SHP77 treated with DMSO at 0.1 percent for 48 hours (cell line): ENCODE measurements around the gene CSTPP1.
A peak's percentile ranks its signal among the peaks of the same experiment; 100 is the strongest.

Experiments used
- DNase-seq: peaks from one replicate; lab custom pipeline; 2025; lab: John Stamatoyannopoulos, UW

CSTPP1 gene

DNA sequence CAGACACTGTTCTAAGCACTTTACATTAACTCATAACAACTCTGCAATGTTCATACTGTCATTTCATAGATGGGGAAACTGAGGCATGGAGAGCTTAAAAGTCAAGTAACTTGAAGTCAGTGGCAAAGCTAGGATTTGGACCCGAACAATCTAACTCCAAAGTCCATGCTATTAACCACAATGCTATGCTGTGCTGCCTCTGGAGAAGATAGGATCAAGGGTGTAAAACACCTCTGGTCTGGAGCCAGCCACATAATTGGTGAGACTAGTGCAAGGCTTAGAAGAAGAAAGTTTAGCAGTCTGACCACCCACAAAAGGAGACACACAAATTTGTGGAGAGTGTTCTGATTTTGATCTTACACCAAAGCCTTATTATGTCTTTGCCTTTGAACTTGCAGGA lies 196.4 kb downstream of the CSTPP1 start:
- no peak for DNase-seq

DNA sequence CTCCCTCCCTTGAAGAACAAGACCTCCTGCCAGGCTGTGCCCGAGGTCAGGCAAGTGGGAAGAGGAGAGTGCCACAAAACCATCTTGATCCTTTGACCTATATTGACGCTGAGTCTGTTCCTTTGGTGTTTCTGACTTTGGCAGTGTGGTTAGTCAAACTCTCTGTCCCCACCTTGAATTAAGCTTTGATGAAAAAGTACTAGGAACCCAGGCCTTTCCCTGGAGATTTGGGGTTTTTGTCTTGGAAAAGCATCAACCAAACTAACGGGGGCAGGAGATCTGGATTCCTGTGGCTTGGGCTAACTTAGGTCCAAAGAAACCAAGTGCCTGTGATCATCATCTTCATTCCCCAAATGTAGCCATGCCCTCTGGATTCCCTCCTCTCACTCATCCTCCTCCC lies 199.8 kb downstream of the CSTPP1 start:
- DNase-seq: no peak

DNA sequence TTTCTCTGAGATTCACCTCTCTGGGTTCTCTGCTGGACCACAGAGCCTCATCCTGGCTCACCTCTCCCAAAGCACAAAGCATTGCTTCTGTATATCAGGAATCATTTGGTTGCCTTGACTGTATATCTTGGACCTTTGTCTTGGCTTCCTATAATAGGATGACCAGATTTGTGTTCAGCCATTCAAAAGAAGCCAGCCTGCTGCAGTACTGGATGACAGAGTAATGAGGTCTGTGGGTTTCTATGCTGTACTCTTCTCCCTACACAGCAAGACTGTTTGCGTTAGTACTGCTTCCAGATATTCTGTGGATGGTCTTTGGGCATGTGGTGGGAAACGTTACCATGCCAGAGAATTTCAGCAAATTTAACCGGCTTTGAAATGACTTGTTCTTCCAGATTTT lies 200.4 kb downstream of the CSTPP1 start:
- no peak for DNase-seq

DNA sequence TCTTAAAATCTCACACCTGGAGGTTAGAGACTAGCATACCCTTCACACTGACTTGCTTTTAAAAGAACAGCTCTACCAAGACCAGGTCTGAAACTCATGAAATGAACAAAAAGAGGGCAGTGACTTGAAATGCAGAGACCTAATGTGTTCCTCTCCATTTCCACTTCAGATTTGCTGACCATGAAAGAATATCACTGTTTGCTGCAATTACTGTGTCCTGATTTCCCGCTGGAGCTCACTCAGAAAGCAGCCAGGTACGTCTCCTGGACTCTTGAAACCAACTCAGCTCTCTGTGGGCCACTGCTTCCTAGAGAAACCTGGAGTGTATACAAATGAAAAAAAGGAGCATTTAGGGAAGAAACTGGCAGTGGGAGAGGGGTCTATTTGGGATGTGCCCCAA lies 200.9 kb downstream of the CSTPP1 start:
- no peak for DNase-seq

DNA sequence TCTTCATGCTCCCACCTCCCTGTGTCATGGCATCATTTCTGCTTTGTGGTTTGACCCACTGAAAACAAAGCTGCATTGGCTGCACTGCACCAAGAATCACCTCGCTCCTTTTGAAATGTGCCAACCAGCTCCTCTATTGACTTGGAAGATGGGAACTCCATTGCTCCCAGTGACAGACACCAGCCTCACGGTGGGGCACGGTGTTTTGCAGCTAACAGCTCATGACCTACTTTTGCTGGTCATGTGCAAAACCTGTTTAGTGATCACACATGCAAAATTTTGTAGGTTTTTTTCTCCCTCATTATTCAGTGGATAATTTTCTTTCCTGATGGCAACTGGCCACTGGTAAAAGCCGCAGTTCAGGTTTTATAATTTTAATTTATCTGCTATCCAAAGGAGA lies 203.3 kb downstream of the CSTPP1 start:
- DNase-seq: no peak

DNA sequence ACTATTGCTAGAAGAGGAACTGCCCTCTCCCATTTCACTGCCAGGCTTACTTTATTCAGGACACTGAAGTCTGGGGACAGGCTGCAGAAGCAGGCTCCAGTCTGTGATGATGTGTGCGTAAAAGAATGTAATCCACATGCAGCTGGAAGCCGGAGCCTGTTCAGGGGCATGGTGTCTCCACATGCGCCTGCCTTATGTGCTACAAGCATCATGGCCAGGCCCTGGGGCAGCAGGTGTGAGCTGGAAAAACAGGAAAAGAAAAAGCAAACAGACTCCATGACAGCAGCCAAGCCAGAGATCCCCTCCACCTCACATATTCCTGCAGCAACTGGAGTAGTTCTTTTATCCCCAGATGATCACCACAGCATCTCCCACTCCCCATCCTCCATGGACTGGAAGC lies 206.8 kb downstream of the CSTPP1 start:
- DNase-seq: peak; percentile 46

DNA sequence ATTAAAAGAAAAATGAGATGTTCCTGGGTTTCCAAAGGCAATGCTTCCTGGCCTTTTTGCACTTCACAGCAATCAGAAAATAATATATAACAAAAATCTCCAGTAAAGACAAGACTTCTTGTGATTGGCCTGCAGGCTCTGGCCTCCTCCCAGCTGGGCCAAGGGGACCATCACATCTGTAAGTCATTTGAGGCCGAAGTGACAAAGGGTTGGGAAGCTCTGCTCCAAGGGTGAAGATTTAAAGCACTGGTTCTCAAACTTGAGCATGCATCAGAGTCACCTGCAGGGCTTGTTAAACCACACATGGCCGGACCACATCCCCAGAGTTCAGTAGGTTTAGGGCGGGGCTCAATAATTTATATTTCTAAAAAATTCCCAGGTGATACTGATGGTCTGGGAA lies 208.0 kb downstream of the CSTPP1 start:
- no peak for DNase-seq

DNA sequence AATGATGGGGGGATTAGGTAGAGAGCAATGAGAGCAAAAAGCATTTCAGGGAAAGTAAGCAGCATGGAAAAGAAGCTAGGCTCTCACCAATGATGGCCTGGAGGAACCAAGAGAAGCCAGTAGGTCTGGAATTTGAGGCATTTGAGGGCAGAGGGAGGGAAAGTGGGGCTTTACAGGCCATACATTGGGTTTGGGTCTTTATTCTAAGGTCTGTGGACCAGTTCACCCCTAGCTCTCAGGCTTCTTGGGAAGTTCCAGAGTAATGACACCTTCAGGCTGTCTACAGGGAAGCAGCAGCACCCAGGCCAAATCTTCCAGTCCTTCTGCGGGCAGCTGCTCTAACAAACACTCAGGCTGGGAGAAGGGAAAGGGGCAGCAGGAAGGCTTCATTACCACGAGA lies 210.7 kb downstream of the CSTPP1 start:
- DNase-seq: peak; percentile 36

DNA sequence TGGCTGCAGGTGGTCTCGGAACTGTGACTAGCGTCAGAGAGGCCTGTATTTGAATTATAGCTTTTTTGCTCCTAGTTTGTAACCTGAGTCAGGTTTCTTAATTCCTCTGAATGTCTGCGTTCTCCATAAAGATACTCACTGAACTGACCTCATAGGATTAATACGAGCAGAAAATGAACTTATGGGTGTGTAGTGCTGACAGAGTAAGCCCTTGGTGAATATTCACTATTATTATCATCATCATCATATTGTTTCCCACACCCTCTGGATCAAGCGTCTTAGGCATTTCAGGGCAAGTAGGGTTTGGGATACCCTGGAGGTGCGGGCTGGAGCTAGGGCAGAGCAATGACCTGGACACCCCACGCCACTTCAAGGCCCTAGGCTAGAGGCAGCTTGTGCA lies 211.1 kb downstream of the CSTPP1 start:
- no peak for DNase-seq

DNA sequence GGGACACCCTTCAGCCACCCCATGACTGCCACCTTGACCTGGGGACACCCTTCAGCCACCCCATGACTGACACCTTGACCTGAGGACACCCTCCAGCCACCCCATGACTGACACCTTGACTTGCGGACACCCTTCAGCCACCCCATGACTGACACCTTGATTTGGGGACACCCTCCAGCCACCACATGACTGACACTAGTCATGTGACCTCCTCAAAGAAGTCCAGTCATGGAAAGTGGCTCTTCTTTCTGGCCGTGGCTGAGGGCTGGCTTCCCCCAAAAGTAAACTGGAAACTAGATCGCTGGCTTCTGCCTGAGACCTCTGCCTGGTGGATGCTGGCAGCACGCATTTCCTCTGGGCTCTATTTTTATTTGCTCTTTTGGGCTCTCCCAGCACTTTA lies 211.7 kb downstream of the CSTPP1 start:
- no peak for DNase-seq

DNA sequence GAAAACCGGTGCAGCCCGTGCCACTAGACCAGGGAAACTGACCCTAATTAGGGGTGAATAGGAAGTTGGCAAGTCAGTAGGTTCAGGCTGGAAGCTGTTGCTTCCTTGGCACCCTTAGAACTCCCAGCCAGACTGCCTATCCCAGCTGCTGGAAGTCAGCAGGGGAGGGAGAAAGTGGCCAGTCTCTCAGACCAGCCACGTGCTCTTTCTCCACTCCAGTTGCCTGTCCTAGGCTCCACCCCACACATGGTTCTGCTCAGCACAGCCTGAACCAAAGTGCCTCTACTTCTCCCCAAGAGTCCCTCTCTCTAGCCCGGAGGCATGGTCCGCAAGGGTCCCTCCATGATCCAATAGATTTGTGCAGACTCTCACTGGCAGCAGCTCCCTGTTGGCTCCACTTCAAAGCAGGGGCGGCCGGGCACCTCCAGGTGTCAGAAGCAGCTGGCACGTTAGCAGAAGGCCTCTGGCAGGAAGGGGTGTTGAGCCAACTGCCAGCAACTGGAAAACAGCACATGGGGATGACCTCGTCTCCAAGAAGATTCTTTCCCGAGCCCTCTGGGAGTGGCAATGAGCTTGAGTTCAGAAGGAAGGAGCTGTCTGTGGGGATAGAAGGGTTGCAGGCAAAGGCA lies 212.5 kb downstream of the CSTPP1 start:
- DNase-seq: peak; percentile 93

DNA sequence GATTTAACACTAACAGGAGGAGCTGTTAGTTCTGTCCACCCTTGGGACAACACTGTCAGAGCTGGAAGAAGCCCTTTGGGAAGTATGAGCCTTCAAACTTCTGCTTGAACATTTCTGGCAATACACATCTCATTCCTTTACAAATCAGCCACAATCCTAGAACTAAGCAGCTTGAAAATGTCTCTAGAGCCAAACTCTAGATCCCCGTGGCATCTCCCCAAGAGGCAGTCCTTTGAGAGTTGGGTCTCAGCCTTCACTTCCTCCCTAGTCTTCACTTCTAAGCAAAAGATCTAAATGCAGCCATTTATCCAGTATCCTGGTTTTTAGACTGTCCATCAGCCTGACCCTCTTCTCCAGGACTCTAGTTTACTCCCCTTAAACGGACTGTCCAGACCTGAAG lies 213.2 kb downstream of the CSTPP1 start:
- DNase-seq: no peak

DNA sequence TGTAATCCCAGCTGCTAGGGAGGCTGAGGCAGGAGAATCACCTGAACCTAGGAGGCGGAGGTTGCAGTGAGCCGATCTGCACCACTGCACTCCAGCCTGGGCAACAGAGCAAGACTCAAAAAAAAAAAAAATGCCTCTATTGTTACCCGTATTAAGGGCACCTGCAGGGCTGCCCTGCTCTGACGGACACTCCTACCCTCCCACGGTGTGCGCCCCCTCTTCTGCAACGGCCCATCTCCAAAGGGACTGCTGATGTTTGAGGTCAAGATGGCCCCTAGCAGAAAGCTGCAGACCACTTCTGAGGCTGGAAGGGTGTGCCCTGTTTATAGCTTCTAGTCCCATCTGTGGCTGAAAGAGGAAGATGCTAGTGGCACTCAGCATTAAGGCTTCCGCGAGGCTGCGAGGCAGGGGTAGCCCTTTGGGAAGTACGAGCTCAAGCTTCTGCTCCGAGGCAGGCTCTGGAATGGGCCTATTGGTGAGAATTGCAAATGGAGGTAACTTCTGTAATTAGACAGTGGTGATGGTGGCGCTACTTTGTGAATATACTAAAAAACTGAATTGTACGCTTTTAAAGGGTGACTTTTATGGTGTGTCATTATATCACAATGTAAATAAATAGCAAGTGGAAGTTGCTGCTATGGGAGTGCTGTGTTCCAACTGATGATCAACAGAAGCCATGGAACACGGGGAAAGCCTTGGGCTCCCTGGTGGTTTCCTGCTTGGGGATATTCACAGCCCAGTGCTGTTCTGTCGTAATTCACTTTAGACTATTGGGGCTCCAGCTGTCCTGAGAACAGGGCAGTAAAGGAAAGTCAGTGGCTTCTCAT lies 215.8 kb downstream of the CSTPP1 start:
- DNase-seq: no peak

DNA sequence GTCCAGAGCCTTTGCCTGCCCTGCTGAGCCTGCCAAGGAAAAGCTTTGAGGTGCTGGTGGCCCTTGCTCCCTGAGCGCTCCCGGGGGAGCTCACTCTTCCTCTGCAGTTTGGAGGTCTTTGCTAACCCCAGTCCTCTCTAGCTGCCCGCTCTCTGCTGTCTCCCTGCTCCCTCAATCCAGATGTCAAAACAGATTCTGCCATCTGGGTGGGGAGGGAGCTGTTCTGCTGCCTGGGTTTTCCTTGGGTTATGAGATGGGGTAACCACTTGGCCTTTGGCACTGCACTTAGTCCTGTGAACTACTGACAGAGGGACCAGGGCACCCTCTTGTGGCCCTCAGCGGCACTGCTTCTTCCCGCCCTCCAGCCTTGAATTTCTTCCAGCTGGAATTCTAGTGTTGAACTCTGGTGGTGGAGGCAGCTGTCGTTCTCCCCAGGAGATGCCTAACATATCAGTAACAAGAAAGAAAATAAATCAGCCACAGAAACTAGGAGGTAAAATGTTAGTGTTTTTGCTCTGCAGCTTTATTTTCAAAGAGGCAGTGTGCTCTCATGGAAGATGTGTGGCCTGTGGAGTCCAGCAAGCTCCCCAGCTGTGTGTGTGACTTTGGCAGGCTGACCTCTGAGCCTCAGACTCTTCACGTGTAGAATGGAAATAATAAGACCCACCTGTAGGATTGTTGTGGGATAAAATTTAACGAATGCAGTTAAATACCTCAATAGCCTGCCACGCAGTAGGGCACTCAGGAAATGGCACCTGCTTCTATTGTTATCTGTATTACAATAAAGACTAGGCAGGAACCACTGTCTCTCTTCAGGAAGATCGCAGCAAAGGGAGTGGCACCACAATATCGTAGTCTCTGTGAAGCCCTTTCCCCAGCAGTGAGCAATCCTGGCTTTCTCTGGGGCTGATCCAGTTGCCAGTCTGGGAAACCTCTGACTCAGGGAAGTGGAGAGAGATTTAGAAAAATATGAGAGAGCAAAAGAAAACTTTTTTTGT lies 216.7 kb downstream of the CSTPP1 start:
- peak; percentile 79 for DNase-seq

DNA sequence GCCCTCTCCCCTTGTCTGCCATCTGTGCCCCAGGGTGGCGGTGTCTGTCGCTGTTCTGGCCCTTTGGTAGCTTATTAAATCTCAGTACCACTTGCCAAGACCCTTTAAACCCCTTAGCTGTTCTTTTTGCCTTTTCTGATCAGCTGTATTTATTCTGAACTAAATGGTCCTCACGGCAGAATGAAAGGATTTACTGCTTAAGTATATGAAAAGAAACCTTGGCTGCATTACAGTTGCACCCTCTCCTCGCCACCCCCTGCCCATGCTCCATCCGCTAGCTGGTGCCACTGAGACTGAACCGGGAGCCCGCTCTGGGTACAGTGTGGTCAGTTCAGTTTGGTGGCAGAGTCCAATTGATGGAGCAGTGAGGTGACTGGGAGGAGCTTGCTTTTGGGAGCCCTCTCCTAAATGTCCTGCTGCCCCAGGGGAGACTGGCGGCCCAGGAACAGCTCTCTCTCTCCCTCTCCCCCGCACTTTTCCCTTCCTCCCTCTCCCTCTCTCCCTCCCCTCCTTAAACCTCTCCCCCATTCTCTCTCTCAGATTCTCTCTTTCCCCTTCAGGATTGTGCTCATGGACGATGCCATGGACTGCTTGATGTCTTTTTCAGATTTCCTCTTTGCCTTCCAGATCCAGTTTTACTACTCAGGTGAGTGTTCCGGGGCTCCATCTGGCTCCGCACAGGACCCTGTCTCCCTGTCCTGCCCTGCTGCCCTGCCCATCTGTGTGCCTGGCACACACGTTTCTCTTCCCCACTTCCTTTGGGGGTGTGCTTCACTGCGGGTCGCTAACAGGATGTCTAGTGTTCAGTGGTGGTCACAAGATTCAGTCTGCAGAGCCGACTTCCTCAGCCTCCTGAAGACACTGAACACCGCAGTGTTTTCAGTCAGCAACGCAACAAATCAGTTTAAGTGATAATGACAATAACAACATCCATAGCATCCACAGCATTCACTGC lies 218.3 kb downstream of the CSTPP1 start:
- no peak for DNase-seq

DNA sequence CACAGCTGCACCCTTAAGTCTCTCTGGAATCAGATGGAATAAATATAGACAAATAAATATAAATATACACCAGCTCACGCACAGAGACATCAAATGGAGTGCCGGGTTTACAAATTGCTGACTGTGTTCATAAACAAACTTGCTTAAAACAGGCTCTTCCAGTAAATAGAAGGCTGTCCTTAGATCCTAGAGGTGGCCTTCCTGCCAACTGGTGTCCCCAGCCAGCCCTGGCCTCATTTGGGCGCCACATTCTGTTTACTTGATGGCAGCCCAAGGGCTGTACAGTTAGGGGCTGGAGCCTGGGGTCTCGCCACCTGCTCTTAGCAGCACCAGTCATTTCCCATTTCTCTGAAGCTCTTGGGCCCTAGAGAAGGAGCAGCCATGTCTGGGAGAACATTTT lies 219.3 kb downstream of the CSTPP1 start:
- no peak for DNase-seq

DNA sequence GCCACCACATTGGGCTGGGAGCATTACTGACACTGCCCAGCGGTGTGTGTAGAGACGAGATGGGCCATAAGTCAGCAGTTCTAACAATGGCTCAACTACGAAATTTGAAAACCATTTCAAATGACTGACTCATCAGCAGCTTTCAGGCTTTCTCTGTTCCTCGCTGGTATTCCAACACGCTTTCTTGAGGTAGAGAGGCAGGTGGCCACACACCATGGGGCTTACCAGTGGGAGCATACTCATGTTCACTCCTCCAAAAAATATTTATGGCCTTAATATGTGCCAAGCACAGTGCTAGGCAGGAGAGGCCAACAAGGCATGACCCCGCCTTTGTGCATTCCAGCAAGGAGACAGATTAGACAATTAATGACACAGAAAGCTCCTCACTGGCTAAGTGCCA lies 219.8 kb downstream of the CSTPP1 start:
- no peak for DNase-seq

DNA sequence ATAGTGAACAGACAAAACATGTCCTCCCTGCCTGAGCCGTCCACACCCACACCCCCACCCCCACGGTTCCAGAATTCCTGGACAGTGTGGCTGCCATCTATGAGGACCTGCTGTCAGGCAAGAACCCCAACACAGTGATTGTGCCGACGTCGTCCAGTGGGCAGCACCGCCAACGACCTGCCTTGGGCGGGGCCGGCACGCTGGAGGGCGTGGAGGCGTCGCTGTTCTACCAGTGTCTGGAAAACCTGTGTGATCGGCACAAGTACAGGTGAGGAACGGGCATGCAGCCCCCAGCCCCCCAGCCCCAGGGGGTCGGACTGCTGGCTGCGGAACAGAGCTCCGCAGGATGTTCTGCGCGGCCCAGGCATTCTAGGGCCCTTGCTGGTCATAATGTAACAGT lies 220.4 kb downstream of the CSTPP1 start:
- no peak for DNase-seq

DNA sequence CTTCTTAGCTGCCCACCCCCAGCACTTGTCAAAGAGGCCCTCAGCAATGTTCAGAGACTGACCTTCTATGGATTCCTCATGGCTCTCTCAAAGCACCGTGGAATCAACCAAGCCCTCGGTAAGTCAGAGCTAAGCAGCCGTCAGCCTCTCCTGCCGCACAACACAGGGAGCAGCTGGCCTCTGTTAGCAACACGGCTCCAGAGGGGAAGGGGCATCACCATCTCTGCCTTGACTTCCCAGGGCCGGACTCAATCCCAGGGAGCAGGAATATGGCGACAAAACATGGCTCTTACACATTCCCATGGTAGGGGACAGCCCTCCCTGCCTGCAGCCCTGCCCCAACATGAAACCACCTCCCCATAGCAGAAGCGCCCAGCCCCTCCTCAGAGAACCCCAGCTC lies 221.2 kb downstream of the CSTPP1 start:
- DNase-seq: no peak

DNA sequence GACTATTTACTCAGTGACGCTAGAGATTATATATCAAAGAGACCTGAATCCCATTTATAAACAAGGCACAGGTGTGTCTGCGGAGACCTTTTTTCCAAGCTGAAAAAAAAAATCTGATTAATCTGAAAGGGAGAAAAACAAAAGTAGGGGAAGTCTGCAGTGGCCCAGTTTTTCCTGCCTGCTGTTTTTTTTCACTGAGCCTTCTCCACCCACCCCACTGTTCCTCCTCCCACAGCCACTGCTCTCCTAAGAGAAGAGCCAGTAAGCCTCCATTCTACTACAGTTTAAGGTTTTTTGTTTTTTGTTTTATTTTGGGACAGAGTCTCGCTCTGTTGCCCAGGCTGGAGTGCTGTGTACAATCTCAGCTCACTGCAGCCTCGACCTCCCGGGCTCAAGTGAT lies 221.7 kb downstream of the CSTPP1 start:
- DNase-seq: no peak

DNA sequence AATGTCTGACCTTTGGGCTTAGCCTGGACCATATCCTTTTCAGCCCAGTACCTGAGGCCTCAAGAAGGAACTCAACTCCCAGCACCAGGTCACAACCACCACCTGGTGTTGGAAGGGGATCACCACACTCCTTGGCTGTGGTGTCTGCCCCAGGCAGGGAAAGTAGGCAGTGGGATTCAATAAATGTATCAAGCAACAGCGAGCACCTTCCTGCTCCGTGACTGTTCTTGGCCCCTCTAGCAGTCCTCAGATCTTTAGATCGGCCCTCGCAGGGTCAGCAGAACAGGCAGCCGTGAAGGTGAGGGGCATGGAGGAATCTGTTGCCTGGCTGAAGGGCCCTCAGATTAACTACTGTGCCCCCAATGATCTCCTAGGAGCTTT lies 224.2 kb downstream of the CSTPP1 start:
- no peak for DNase-seq
